Mesothelial cell of epicardium (in vitro differentiated cells): Measurements from ENCODE around the gene ATG2A. TPM values are rescaled to one million over a fixed set of nuclear protein-coding genes. Genes with fewer than 3 reads are reported as not detected.

Experiments used
- DNase-seq, 2 experiments: peaks; one replicate each; pipeline ENCODE4 v3.0.0; 2021; ENCODE audit warnings: low spot score in 2 of 2; ENCODE audit not compliant: unreplicated experiment in 2 of 2
- H3K27ac Mint-ChIP-seq: 2 replicates; pipeline ENCODE4 v1.8.0; 2021; ENCODE audit warnings: mixed read lengths
- H3K27me3 Mint-ChIP-seq: 2 replicates; pipeline ENCODE4 v1.8.0; 2021; ENCODE audit warnings: low read depth, mixed read lengths
- H3K36me3 Mint-ChIP-seq: 2 replicates; pipeline ENCODE4 v1.8.0; 2021; ENCODE audit warnings: mixed read lengths
- H3K4me1 Mint-ChIP-seq: 2 replicates; pipeline ENCODE4 v1.8.0; 2021; ENCODE audit warnings: mixed read lengths
- H3K4me3 Mint-ChIP-seq: 2 replicates; pipeline ENCODE4 v1.8.0; 2021; ENCODE audit warnings: mild to moderate bottlenecking, moderate library complexity, mixed read lengths
- H3K9me3 Mint-ChIP-seq: 2 replicates; pipeline ENCODE4 v1.8.0; 2021; ENCODE audit warnings: mixed read lengths
- total RNA-seq: library from RNA; stranded (reverse); gene quantifications from 3 replicates; pipeline ENCODE4 v1.2.1, GENCODE V29; 2021
- TF ChIP-seq, protein P1 (sequence below): fragments of 200-600 bp; sonication (generic); IDR thresholded peaks from one replicate; pipeline ENCODE4 v1.5.0; 2021; ENCODE audit warnings: antibody characterized with exemption; ENCODE audit not compliant: unreplicated experiment

ATG2A gene
- total RNA-seq, 1 donor from 2014 or later, result 31.7 TPM

DNA sequence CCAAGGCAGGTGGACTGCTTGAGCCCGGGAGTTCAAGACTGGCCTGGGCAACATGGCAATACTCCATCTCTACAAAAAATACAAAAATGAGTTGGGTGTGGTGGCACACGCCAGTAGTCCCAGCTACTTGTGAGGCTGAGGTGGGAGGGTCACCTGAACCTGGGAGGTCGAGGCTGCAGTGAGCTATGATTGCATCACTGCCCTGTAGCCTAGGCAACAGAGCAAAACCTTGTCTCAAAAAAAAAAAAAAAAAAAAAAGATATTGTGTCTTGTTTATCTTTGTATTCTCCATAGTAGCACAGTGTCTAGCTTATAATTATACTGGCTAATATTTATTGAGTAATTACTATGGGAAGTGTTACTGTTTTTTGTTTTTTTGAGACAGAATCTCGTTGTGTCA, 34.5 kb upstream of the ATG2A start:
- Mint-ChIP-seq H3K9me3 (no peaks in the 10 kb centered on the region), H3K27ac (no peak overlapping the region), H3K27me3 (peaks cover 34% of the 10 kb centered on the region), H3K36me3 (no peaks in the 10 kb centered on the region), H3K4me1 (no peaks in the 10 kb centered on the region), H3K4me3 (no peak overlapping the region)
- TF ChIP-seq, protein P1, sequence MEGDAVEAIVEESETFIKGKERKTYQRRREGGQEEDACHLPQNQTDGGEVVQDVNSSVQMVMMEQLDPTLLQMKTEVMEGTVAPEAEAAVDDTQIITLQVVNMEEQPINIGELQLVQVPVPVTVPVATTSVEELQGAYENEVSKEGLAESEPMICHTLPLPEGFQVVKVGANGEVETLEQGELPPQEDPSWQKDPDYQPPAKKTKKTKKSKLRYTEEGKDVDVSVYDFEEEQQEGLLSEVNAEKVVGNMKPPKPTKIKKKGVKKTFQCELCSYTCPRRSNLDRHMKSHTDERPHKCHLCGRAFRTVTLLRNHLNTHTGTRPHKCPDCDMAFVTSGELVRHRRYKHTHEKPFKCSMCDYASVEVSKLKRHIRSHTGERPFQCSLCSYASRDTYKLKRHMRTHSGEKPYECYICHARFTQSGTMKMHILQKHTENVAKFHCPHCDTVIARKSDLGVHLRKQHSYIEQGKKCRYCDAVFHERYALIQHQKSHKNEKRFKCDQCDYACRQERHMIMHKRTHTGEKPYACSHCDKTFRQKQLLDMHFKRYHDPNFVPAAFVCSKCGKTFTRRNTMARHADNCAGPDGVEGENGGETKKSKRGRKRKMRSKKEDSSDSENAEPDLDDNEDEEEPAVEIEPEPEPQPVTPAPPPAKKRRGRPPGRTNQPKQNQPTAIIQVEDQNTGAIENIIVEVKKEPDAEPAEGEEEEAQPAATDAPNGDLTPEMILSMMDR, result no peak
- DNase-seq, result no peak

GRCh38 chr11:64947208-64947814, 30.3 kb upstream of the ATG2A start:
- no peaks in the 10 kb centered on the region for H3K4me1 Mint-ChIP-seq
- TF ChIP-seq, protein P1, result no peak
- peaks cover 44% of the 10 kb centered on the region for H3K27me3 Mint-ChIP-seq
- no peak overlapping the region for H3K4me3 Mint-ChIP-seq
- DNase-seq, result no peak
- no peaks in the 10 kb centered on the region for H3K9me3 Mint-ChIP-seq
- H3K27ac Mint-ChIP-seq, result no peak overlapping the region
- H3K36me3 Mint-ChIP-seq, result no peaks in the 10 kb centered on the region

DNA sequence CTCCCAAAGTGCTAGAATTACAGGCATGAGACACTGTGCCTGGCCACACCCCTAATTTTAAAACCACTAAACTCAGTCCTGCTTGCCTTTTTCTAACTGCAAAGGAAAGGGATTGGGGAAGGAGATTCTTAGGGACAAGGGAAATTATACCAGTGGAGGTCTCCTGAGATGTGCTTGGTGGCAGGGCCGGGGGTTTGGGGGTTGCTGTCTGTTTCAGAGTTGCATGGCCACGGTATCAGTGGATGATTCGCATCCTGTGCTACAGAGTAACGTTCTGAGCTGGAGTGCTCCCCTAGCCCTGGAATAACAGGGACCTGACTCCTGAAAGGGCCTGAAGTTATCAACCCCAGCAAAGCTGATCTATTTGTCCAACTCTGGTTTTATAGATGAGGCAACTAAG, 19.5 kb upstream of the ATG2A start:
- Mint-ChIP-seq H3K9me3 (no peaks in the 10 kb centered on the region), H3K4me3 (no peak overlapping the region), H3K4me1 (peaks cover 7% of the 10 kb centered on the region), H3K36me3 (no peaks in the 10 kb centered on the region), H3K27me3 (peaks cover 10% of the 10 kb centered on the region), H3K27ac (no peak overlapping the region)
- TF ChIP-seq, protein P1, result no peak
- DNase-seq, result no peak

DNA sequence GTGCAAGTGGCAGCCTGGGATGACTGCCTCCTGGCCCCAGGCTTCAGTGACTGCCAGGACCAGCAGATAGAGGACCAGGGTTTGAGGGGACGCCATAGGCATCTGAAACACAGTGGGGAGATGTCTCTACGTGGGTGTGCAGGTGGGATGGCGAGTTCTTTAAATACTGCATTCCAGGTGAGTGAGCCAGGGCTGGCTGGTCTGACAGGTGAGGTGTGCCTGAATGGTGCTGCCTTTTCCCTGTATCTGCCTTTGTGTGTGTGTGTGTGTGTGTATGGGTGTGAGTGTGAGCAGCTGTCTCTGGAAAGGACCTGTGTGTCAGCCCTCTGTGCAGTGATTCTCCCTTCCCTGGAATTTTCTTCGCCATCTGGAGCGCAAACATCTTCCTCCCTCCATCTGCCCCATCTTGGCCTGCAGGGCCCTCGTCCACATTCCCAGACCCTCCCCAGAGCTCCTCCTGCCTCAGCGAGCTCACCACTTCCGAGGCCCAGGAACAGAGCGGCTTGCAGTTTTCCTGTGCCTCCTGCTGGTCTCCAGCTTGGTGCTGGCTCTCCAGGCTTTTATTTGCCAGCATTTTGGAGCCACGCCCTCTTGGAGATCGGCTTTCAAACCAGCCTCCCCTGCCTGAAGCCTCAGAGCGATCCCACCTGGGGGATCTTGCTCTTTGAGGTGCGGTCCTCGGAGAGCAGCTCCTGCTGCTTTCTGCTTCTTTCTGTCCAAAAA, 18.5 kb upstream of the ATG2A start, which contains the start of gene GPHA2:
GPHA2 (minus strand) TSS at position 535 of the 723 bp plus-strand sequence; CDS start at position 102, 433 bp downstream.
- Mint-ChIP-seq H3K9me3 (no peaks in the 10 kb centered on the region), H3K36me3 (peaks cover 7% of the 10 kb centered on the region), H3K4me1 (peaks cover 7% of the 10 kb centered on the region), H3K27ac (peak within 1 kb of the TSS; percentile 25), H3K4me3 (peak within 1 kb of the TSS; percentile 4), H3K27me3 (peaks cover 8% of the 10 kb centered on the region)
- DNase-seq, result no peak
- TF ChIP-seq, protein P1, result no peak

DNA sequence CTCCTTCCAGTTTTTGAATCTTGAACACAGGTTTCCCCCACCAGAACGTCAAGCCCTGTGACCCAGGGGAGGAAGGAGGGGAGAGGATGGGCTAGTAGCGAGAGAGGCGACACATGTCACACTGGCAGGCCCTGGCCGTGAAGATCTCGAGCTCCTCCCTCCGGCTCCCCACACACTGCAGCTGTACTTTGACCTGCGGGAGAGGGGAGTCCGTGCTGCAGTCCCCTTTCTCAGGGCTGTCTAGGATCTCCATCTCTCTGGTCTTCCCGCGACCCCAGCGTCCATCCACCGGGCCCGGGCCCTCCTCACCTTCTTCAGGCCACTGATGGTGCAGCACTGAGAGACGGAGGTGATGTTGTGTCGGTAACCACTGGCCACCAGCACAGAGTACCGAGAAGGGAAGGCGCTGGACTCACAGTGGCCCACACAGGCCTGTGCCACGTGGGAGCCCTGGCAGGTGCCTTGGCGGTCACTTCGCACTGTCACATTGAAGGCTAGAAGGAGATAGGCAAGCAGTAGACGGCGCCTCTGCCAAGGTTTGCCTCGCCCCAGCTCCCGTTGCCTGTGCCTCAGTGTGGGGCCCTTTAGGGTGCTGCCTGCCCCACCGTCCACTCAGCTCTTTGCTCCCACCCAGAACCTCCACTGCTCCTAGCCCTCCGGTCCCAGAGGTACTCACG, 17.8 kb upstream of the ATG2A start:
- H3K4me3 Mint-ChIP-seq, result no peak overlapping the region
- peaks cover 8% of the 10 kb centered on the region for H3K27me3 Mint-ChIP-seq

More for the DNA sequence above, 17.8 kb upstream of the ATG2A start:
- Mint-ChIP-seq H3K27ac (no peak overlapping the region), H3K4me1 (peaks cover 7% of the 10 kb centered on the region), H3K36me3 (peaks cover 13% of the 10 kb centered on the region), H3K9me3 (no peaks in the 10 kb centered on the region)
- no peak for DNase-seq
- TF ChIP-seq, protein P1, result no peak
